Skeletal muscle tissue (tissue), 4 donors: ENCODE results near the gene SERGEF. TPM values are rescaled to one million over a fixed set of nuclear protein-coding genes. Genes with fewer than 3 reads are reported as not detected.
A peak's percentile ranks its signal among the peaks of the same experiment; 100 is the strongest.

Experiments used
- H3K27ac ChIP-seq: one replicate; pipeline ENCODE4 v1.7.0; 2013; ENCODE audit warnings: mild to moderate bottlenecking, low read depth, low read length, inconsistent platforms
- H3K27me3 ChIP-seq, 3 donors: one replicate each; pipeline ENCODE4 v1.7.0; 2013; ENCODE audit warnings: low read length in 3 of 3; ENCODE audit not compliant: control insufficient read depth in 3 of 3, insufficient read depth in 3 of 3
- H3K36me3 ChIP-seq, 3 donors: one replicate each; pipeline ENCODE4 v1.7.0; 2013; ENCODE audit warnings: low read length in 3 of 3; ENCODE audit not compliant: control insufficient read depth in 3 of 3, insufficient read depth in 3 of 3
- H3K4me1 ChIP-seq, 3 donors: one replicate each; pipeline ENCODE4 v1.7.0; 2013; ENCODE audit warnings: low read length in 3 of 3, mild to moderate bottlenecking in 3 of 3; ENCODE audit not compliant: control insufficient read depth in 3 of 3, insufficient read depth in 3 of 3
- H3K4me3 ChIP-seq, 3 donors: one replicate each; pipeline ENCODE4 v1.7.0; 2013; ENCODE audit warnings: low read length in 3 of 3
- H3K9ac ChIP-seq, 3 donors: one replicate each; pipeline ENCODE4 v1.7.0; 2013; ENCODE audit warnings: low read length in 3 of 3, mild to moderate bottlenecking in 3 of 3, moderate library complexity in 2 of 3, low read depth in 1 of 3
- H3K9me3 ChIP-seq, 3 donors: one replicate each; pipeline ENCODE4 v1.7.0; 2013; ENCODE audit warnings: low read length in 3 of 3; ENCODE audit not compliant: control insufficient read depth in 3 of 3
- total RNA-seq: library from RNA; depleted of rRNA; stranded (reverse); fragments of >200 nt; gene quantifications from one replicate; pipeline ENCODE4 v1.2.3, GENCODE V29; 2014
- donor health status: Osteomylitis.

SERGEF gene
- total RNA-seq, 1 donor from 2014 or later = 16.2 TPM

GRCh38 chr11:17766073-17766359 lies 246.8 kb downstream of the SERGEF start:
- no peak overlapping the region for H3K27ac ChIP-seq
- H3K4me3 ChIP-seq = no peak overlapping the region
- H3K4me1 ChIP-seq = peaks cover 0 to 5% (median 3%) of the 10 kb centered on the region in 3 donors
- H3K9ac ChIP-seq = no peak overlapping the region
- no peaks in the 10 kb centered on the region for H3K36me3 ChIP-seq
- H3K27me3 ChIP-seq = no peaks in the 10 kb centered on the region
- no peaks in the 10 kb centered on the region for H3K9me3 ChIP-seq

GRCh38 chr11:17765356-17766072 lies 247.3 kb downstream of the SERGEF start:
- Histone ChIP-seq H3K27ac (no peak overlapping the region), H3K9ac (no peak overlapping the region), H3K27me3 (no peaks in the 10 kb centered on the region), H3K4me3 (no peak overlapping the region), H3K4me1 (peaks cover under 1 to 10% (median 8%) of the 10 kb centered on the region in 3 donors), H3K36me3 (no peaks in the 10 kb centered on the region), H3K9me3 (no peaks in the 10 kb centered on the region)

GRCh38 chr11:17764446-17765218 lies 248.2 kb downstream of the SERGEF start:
- Histone ChIP-seq H3K9me3 (no peaks in the 10 kb centered on the region), H3K27me3 (no peaks in the 10 kb centered on the region), H3K36me3 (no peaks in the 10 kb centered on the region), H3K9ac (no peak overlapping the region), H3K27ac (no peak overlapping the region), H3K4me1 (peaks cover 2 to 17% (median 11%) of the 10 kb centered on the region in 3 donors), H3K4me3 (no peak overlapping the region)

DNA sequence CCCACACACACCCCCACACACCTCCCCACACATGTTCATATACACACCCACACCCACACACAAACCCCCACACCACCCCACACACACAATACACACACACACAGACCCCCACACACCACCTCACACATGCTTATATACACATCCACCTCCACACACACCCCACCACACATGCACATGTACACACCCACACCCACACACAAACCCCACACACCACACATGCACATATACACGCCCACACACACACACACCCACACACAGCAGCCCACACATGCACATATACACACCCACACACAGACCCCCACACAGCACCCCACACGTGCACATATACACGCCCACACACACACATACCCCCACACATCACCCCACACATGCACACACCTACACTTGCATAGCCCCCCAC lies 249.1 kb downstream of the SERGEF start:
- Histone ChIP-seq H3K27me3 (no peaks in the 10 kb centered on the region), H3K9me3 (no peaks in the 10 kb centered on the region), H3K9ac (no peak overlapping the region), H3K36me3 (no peaks in the 10 kb centered on the region), H3K27ac (no peak overlapping the region), H3K4me3 (no peak overlapping the region), H3K4me1 (peaks cover 2 to 17% (median 11%) of the 10 kb centered on the region in 3 donors)

- Histone ChIP-seq H3K4me1 (peaks cover 2 to 17% (median 11%) of the 10 kb centered on the region in 3 donors), H3K27me3 (no peaks in the 10 kb centered on the region)
Observed at GRCh38 chr11:17763244-17763643, 249.6 kb downstream of the SERGEF start.

GRCh38 chr11:17762309-17762974 lies 250.4 kb downstream of the SERGEF start:
- no peaks in the 10 kb centered on the region for H3K27me3 ChIP-seq
- H3K9ac ChIP-seq = no peak overlapping the region
- no peak overlapping the region for H3K4me3 ChIP-seq
- no peak overlapping the region for H3K27ac ChIP-seq
- peaks cover 2 to 17% (median 11%) of the 10 kb centered on the region in 3 donors for H3K4me1 ChIP-seq
- peaks cover 0 to 2% (median 0%) of the 10 kb centered on the region in 3 donors for H3K9me3 ChIP-seq
- H3K36me3 ChIP-seq = no peaks in the 10 kb centered on the region

More at GRCh38 chr11:17763244-17763643, 249.6 kb downstream of the SERGEF start:
- no peak overlapping the region for H3K27ac ChIP-seq
- no peak overlapping the region for H3K4me3 ChIP-seq
- no peak overlapping the region for H3K9ac ChIP-seq
- no peaks in the 10 kb centered on the region for H3K36me3 ChIP-seq
- peaks cover 0 to 2% (median 0%) of the 10 kb centered on the region in 3 donors for H3K9me3 ChIP-seq

- H3K27ac ChIP-seq = no peak overlapping the region
Observed at GRCh38 chr11:17760102-17761029, 252.5 kb downstream of the SERGEF start.

GRCh38 chr11:17755891-17756290 lies 257.0 kb downstream of the SERGEF start:
- Histone ChIP-seq H3K4me1 (peaks cover 32 to 45% (median 44%) of the 10 kb centered on the region in 3 donors), H3K4me3 (no peak overlapping the region), H3K9ac (no peak overlapping the region), H3K27ac (no peak overlapping the region), H3K9me3 (peaks cover 0 to 2% (median 0%) of the 10 kb centered on the region in 3 donors), H3K27me3 (no peaks in the 10 kb centered on the region), H3K36me3 (no peaks in the 10 kb centered on the region)

More at GRCh38 chr11:17760102-17761029, 252.5 kb downstream of the SERGEF start:
- peak overlapping the region in 1 of 3 donors; percentile 13 for H3K4me3 ChIP-seq
- no peaks in the 10 kb centered on the region for H3K36me3 ChIP-seq
- peaks cover 0 to 2% (median 0%) of the 10 kb centered on the region in 3 donors for H3K9me3 ChIP-seq
- H3K9ac ChIP-seq = peak overlapping the region in 1 of 3 donors; percentile 50
- H3K27me3 ChIP-seq = no peaks in the 10 kb centered on the region
- peaks cover 2 to 17% (median 11%) of the 10 kb centered on the region in 3 donors for H3K4me1 ChIP-seq

DNA sequence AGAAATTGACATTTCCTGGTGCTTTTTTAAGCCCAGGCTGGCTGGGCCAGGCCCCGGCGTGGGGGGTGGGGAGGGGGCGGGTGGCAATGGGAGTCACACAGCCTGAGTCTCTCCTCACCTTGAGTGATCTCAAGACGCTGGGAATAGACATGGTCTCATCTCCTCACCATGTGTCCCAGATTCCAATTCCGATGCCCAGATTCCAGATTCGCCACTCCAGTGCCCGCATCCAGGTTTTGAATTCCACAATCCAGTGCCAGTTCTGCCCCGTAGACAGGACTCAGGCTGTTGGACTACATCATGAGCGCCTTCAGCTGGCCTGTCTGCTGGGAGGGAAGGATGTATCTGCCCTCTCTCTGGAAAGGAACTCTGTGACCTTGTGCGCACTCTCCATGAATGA lies 259.2 kb downstream of the SERGEF start:
- peaks cover 0 to 2% (median 0%) of the 10 kb centered on the region in 3 donors for H3K9me3 ChIP-seq
- H3K27ac ChIP-seq = peak overlapping the region; percentile 86
- H3K27me3 ChIP-seq = no peaks in the 10 kb centered on the region
- H3K4me1 ChIP-seq = peaks cover 44 to 57% (median 56%) of the 10 kb centered on the region in 3 donors
- H3K9ac ChIP-seq = peak overlapping the region; percentile 30 to 54 (median 46)
- no peaks in the 10 kb centered on the region for H3K36me3 ChIP-seq
- no peak overlapping the region for H3K4me3 ChIP-seq
